Hematopoietic multipotent progenitor cell treated with erythropoietin and hydrocortisone succinate and interleukin-3 and kit ligand, for 8 days (in vitro differentiated cells): ENCODE data around the gene SLC6A16.

Experiments used
- DNase-seq: peaks from one replicate; pipeline ENCODE4 v3.0.0-alpha.2; 2015

Gene SLC6A16

GRCh38 chr19:49264258-49264657 is 60.7 kb downstream of the SLC6A16 start:
- DNase-seq: no peak

GRCh38 chr19:49261602-49262001 is 63.4 kb downstream of the SLC6A16 start:
- no peak for DNase-seq

- no peak for DNase-seq
These were observed 68.3 kb downstream of the SLC6A16 start for GRCh38 chr19:49256691-49257090.

GRCh38 chr19:49255674-49256073 is 69.3 kb downstream of the SLC6A16 start:
- DNase-seq: no peak

GRCh38 chr19:49249933-49250332 is 75.1 kb downstream of the SLC6A16 start:
- DNase-seq: no peak

GRCh38 chr19:49247676-49248075 is 77.3 kb downstream of the SLC6A16 start:
- DNase-seq: no peak

GRCh38 chr19:49244256-49244655 is 80.7 kb downstream of the SLC6A16 start:
- no peak for DNase-seq

GRCh38 chr19:49243726-49244125 is 81.3 kb downstream of the SLC6A16 start:
- DNase-seq: no peak

GRCh38 chr19:49243129-49243528 is 81.9 kb downstream of the SLC6A16 start:
- no peak for DNase-seq

- DNase-seq: no peak
These were observed 83.2 kb downstream of the SLC6A16 start for GRCh38 chr19:49241769-49242168.
